ENCODE data around the gene R3HDM2.

Gene R3HDM2

DNA sequence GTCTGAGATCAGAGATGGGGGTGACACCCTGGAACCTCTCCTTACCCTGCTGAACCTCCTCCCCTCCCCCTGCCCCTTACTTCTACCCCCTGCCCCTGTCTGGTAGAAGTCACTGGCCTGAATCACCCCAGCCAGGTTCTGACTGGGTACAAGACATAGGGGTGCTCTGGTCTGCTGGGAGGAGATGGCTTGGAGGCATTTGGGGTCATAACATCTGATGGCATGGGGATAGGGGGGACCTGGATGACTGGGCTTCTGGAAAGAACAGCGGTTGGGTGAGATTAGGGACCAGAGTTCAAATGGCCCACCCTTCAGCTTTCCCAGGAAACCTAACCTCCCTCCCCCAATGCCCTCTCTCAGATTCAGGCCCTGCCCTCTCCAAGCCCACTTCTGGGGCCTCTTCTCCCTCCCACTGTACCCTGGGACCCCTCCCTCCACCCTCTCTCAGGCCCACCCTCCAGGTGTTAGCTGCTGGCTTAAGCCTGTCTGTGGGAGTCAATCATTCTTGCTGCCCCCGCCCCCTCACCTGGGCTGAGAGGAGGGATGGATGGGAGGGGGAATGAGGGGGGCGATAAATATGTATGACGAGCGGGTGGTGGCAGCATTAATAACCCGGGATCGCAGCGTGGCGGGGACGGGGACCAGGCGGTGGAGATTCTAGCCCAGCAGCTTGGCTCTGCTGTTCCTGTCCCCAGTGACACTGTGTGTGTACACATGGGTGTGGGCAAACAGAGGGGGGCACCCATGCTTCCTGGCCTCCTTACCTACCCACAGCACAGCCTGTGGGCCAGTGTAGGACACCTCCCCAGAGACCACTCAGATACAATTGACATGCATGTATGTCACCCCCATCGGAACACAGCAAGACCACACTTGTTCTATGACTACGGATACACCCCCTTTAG lies 208.3 kb downstream of the R3HDM2 start:
- Mint-ChIP-seq H3K36me3 (ENCODE audit: low read depth) (no peaks in the 10 kb centered on the region), H3K27ac (no peak overlapping the region), H3K9me3 (no peaks in the 10 kb centered on the region), H3K4me3 (no peak overlapping the region), H3K27me3 (peaks cover 95% of the 10 kb centered on the region), H3K4me1 (ENCODE audit: low read depth) (peaks cover 55% of the 10 kb centered on the region)
- intact Hi-C loops (cut with micrococcal nuclease): no loop called here

DNA sequence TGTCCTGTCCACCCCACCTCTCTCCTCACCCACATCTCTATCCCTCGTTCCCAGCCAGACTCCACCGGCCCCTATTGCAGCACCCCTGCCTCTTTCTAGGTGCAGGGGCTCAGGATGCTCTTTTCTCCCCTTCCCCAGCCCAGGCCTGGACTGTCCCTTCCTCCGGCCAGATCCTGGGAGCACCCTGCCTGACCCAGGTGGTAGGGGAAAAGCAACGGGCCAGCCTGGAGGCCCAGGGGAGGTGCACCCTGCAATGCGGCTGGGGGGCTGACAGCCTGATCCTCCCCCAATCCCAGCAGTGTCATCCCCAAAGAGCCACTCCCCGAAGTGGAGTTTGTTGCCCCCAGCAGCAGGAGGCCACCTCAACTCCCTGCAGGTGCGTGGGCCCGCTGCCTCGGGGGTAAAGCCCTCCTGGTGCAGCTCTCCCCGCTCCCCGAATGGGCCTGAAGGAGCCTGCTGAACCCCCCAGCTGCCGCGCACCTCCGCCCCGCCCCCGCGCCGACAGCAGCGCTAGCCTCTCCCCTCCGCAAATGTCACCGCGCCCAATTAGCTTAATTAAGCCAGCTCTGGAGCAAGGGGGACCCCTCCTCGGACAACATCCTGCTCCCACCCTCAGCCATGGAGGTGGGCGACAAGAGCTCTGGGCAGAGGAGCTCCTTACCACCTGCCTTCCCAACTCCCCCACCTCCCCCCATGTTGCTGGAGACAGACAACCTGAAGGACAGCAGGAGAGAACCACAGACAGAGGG lies 209.5 kb downstream of the R3HDM2 start:
- H3K4me3 Mint-ChIP-seq: no peak overlapping the region
- H3K4me1 Mint-ChIP-seq (ENCODE audit: low read depth): peaks cover 51% of the 10 kb centered on the region
- H3K27ac Mint-ChIP-seq: no peak overlapping the region
- H3K27me3 Mint-ChIP-seq: peaks cover 93% of the 10 kb centered on the region
- H3K36me3 Mint-ChIP-seq (ENCODE audit: low read depth): no peaks in the 10 kb centered on the region
- H3K9me3 Mint-ChIP-seq: no peaks in the 10 kb centered on the region
- intact Hi-C loops (cut with micrococcal nuclease): no loop called here

DNA sequence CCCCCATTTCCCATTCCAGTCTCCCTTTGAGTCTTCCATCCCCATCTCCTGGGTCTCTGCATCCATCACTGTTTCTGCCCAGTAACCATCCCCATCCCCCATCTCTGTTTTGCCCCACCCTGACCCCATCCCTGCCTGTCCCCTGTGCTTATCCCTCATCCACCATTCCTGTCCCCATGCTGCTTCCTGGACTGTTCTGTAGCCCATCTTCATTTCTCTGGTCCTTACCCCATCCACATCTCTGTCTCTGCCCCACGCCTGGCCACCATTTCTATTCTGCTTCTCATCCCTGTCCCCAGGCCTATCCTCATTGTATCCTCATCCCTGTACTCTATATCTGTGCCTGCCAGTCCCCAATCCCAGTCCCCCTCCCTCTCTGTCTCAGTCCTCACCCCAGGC lies 210.1 kb downstream of the R3HDM2 start:
- no peak overlapping the region for H3K4me3 Mint-ChIP-seq
- peaks cover 91% of the 10 kb centered on the region for H3K27me3 Mint-ChIP-seq
- peaks cover 53% of the 10 kb centered on the region for H3K4me1 Mint-ChIP-seq (ENCODE audit: low read depth)
- H3K9me3 Mint-ChIP-seq: no peaks in the 10 kb centered on the region
- H3K36me3 Mint-ChIP-seq (ENCODE audit: low read depth): no peaks in the 10 kb centered on the region
- intact Hi-C loops (cut with micrococcal nuclease): no loop called here
- H3K27ac Mint-ChIP-seq: no peak overlapping the region

DNA sequence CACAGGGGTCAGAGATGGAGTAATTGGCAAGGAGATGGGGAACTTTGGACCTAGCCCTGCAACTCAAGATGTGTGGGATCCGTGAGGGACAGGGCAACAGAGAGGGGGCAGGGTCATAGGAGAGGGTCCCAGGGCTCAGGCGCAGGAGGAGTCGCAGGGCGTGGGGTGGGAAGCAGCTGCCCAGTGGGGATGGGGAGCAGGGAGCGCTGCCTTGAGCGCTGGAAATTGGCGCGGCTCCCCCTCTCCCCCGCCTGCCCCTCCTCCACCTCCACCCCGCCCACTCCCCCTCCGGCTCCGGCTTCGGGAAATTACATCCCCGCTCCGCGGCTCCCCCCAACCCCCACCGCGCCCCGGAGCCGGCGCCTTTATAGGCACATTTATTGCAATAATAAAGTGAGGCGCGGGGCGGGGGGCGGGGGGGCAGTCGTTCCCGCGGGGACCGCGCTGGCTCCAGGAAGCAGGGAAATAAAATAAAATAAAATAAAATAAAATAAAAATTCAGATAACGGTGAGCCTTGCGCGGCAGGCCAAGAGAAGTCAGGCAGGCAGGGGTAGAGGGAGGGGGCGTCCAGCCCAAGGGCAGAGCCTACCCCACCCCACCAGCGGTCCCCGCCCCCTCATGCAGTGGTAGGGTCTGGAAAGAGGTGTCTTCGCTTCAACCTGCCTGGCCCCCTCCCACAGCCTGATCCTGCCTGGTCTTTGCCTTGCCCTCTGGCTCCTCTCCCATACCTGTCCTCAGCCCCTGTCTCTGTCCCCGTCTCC lies 210.7 kb downstream of the R3HDM2 start:
- Mint-ChIP-seq H3K27ac (no peak overlapping the region), H3K9me3 (no peaks in the 10 kb centered on the region), H3K27me3 (peaks cover 92% of the 10 kb centered on the region), H3K4me1 (ENCODE audit: low read depth) (peaks cover 53% of the 10 kb centered on the region), H3K36me3 (ENCODE audit: low read depth) (no peaks in the 10 kb centered on the region), H3K4me3 (no peak overlapping the region)
- intact Hi-C loops (cut with micrococcal nuclease): no loop called here

DNA sequence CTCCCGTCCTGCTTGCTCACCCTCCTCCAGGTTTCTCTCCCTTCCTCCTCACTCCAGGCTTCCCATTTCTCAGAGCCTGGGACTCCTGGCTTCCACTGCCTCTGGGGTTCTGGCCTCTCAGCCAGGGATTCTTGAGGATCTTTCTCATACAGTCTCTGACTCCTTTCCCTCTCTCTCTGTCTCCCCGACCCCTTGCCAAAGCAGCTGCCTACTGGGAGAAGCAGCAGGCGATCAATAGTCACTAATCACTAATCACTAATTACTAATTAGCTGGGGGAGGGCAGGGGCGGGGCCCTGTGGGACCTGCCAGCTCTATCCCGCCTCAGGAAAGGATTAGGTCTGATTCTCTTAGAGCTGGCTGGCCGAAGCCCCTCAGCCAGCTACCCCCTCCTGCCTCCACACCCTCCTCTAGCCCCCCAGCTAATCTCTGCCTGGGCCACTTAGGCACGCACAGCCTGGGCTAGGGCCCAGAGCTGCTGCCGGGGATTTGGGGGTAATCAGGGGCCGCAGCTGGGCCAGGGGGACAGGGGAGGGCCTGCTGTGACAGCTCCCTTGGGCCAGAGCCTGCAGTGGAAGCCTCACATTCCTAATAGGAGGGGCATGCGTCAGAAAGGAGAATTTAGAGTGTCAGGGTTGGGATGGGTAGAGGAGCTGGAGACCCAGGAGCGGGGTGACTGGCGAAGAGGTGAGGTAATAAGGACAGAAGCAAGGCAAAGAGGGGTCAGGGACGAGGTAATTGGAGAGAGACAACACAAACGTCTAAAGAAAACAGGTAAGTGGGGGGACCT lies 211.4 kb downstream of the R3HDM2 start:
- Mint-ChIP-seq H3K9me3 (no peaks in the 10 kb centered on the region), H3K27ac (no peak overlapping the region), H3K4me3 (no peak overlapping the region), H3K27me3 (peaks cover 92% of the 10 kb centered on the region), H3K4me1 (ENCODE audit: low read depth) (peaks cover 58% of the 10 kb centered on the region), H3K36me3 (ENCODE audit: low read depth) (no peaks in the 10 kb centered on the region)
- intact Hi-C loops (cut with micrococcal nuclease): no loop called here

DNA sequence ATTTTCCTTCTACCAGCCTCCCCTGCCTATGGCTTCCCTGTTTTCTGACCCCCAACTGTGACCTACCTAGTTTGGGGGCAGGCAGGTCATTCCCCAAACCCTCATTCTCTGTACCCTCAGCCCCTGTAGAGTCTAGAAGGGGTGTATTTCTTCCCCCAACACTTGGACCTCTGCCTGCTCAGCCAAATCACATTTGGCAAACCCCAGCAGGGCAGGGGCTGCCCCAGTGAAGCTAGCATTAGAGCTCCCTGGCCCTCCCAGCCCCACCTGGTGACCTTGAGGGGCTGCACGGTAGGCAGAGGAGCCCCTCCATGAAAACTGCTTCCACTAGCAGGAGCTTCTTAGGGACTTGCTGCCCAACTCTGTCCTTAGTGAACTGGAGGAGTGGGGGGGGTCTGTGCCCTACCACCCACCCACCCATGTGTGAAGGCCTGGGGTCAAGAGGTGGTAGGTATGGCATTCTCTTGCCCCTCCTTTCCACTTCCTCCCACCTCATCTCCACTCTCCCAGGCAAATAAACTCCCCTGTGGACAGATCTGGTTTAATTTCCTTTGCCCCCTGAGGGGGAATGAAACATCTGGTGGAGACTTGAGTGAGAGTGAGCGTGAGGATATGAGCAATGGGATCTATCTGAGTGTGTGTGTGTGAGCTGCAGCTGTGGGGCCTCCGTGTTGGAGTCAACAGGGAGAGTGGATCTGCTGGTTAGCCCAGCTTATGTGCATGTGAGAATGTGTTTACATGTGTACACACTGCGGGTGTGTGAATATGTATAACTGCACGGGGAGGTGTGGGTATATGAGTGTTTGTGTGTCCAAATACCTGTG lies 212.6 kb downstream of the R3HDM2 start:
- Mint-ChIP-seq H3K9me3 (no peaks in the 10 kb centered on the region), H3K27me3 (peaks cover 91% of the 10 kb centered on the region), H3K36me3 (ENCODE audit: low read depth) (no peaks in the 10 kb centered on the region), H3K4me1 (ENCODE audit: low read depth) (peaks cover 63% of the 10 kb centered on the region), H3K27ac (no peak overlapping the region), H3K4me3 (no peak overlapping the region)
- intact Hi-C loops (cut with micrococcal nuclease): no loop called here

DNA sequence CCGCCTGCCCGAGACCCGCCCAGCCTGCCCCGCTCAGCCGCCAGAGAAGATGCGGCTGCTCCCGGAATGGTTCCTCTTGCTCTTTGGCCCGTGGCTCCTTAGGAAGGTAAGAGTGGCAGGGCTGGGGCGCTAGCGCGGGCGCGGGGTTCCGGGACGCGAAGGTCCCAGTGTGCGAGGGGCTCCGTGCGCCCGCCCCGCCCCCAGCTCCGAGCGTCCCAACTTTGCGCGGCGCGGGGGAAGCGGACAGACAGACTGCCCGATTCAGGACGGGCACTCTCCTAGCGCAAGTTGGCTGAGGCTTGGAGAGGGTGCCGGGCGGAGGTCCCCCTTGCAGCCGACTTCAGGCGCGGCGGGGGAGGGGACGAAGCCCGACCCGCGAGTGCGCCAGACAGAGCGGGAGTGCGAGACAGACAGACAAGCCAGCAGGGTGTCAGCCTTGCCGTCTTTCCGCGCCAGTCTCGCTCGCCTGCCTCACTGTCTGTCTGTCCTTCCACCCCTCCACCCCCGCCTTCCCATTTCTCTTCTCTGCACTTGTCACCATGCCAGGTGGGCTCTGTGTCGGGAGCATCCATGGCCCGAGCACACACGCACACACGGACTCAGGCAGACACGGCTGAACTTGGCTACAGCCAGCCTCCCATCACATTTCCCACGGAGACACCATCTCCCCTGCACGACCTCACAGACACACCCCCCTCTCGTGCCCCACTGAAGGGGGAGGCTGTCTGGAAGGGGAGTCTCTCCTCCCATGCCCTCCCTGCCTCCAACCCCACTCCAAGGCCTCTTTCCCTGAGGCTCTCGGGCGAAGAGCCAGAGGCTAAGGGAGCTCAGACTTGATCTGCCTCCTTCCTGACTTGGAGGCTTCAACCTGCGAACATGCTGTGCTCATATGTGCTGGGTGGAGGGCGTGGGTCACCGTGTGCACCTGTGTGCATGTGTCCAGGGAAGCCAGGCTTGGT lies 213.6 kb downstream of the R3HDM2 start:
- Mint-ChIP-seq H3K27me3 (peaks cover 80% of the 10 kb centered on the region), H3K4me1 (ENCODE audit: low read depth) (peaks cover 61% of the 10 kb centered on the region), H3K36me3 (ENCODE audit: low read depth) (peaks cover 9% of the 10 kb centered on the region), H3K27ac (peak overlapping the region; percentile 0), H3K4me3 (peak overlapping the region; percentile 66), H3K9me3 (no peaks in the 10 kb centered on the region)
- intact Hi-C loops (cut with micrococcal nuclease): no loop called here

DNA sequence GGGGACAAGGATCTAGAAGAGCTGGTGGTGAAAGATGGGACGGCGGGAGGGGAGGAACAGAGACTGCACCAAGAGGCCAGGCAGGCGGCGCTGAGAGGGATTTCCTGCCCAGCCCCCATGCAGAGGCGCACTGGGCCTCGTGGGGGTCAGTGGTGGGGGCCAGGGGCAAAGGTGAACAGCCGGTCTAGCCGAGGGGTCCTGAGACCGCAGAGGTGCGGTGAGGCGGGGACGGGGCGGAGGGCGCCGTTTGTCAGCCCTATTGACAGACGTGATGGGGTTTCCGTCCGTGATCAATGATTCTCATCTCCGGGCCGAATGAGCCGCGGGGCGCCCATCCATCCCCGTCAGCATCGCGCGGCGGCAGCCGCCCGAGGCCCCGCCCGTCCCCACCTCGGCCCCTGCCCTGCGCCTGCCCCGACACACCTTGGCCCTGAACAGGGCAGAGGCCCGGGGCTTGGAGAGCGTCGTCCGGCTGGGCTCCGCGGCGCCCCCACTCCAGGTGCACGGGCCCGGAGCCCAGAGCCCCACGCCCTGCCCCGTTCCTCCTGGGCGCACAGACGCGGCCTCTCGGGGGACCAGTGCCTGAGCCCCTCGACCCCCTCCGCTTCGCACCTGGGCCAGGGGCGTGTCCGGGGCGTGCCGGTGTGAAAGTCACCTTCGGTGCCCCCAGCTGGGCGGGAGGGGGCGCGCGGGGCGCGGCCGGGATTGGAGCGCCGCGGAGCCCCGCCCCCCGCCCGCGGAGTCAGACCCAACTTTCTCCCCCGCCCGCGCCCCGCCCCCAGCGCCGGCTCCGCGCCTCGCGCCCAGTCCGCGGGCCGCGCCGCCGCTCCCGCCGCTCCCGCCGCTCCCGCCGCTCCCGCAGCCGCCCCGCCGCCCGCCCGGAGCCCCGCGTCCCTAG lies 214.6 kb downstream of the R3HDM2 start, which contains the start of gene NXPH4:
NXPH4 (plus strand) TSS at position 781 of the 898 bp plus-strand sequence. CDS start 176 bp downstream, outside the sequence.
- intact Hi-C loops (cut with micrococcal nuclease): no loop called here
- Mint-ChIP-seq H3K9me3 (no peaks in the 10 kb centered on the region), H3K27me3 (peaks cover 71% of the 10 kb centered on the region), H3K36me3 (ENCODE audit: low read depth) (peaks cover 18% of the 10 kb centered on the region), H3K4me1 (ENCODE audit: low read depth) (peaks cover 53% of the 10 kb centered on the region), H3K4me3 (peak within 1 kb of the TSS; percentile 66), H3K27ac (peak within 1 kb of the TSS; percentile 12)

DNA sequence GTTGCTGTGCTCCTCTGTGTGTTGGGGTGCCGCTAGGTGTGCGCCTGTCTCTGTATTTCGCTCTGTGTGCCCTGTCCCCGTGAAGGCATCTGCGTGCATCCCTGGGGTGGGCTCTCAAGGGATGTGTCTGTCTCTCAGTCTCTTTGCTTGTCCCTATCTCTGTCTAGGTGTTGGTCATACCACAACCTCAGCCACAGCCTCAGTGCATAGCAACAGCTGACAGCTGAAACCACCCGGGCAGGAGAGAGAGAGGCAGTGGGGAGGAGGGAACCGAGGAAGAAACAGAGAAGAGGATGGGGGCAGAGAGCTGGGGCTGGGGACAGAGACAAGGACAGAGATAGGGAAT lies 215.2 kb downstream of the R3HDM2 start:
- H3K4me3 Mint-ChIP-seq: peak overlapping the region; percentile 8
- H3K36me3 Mint-ChIP-seq (ENCODE audit: low read depth): peaks cover 25% of the 10 kb centered on the region
- H3K4me1 Mint-ChIP-seq (ENCODE audit: low read depth): peaks cover 47% of the 10 kb centered on the region
- intact Hi-C loops (cut with micrococcal nuclease): no loop called here
- H3K27ac Mint-ChIP-seq: peak overlapping the region; percentile 12
- H3K27me3 Mint-ChIP-seq: peaks cover 65% of the 10 kb centered on the region
- H3K9me3 Mint-ChIP-seq: no peaks in the 10 kb centered on the region

DNA sequence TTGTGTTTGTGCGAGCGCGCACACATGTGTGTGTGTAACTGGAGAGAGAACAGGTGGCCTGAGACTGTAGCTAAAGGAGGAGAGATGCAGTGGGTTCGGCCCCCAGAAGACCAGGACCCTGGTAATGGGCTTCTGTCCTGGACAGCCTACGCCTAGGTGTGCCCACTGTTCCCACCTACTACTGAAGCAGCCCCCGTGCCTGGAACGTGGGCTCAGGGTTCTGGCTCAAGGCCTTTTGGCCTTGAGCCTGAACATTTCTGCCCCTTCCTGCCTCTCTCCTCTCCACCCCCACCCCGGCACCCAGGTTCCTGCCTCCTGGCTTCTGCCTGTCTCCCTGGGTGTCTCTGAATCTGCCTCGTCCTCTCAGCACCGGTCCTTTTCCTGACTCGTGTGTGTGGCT lies 215.8 kb downstream of the R3HDM2 start:
- intact Hi-C loops (cut with micrococcal nuclease): no loop called here
- peaks cover 62% of the 10 kb centered on the region for H3K27me3 Mint-ChIP-seq
- no peaks in the 10 kb centered on the region for H3K9me3 Mint-ChIP-seq
- peaks cover 46% of the 10 kb centered on the region for H3K4me1 Mint-ChIP-seq (ENCODE audit: low read depth)
- H3K27ac Mint-ChIP-seq: peak overlapping the region; percentile 12
- H3K36me3 Mint-ChIP-seq (ENCODE audit: low read depth): peaks cover 30% of the 10 kb centered on the region
- no peak overlapping the region for H3K4me3 Mint-ChIP-seq

DNA sequence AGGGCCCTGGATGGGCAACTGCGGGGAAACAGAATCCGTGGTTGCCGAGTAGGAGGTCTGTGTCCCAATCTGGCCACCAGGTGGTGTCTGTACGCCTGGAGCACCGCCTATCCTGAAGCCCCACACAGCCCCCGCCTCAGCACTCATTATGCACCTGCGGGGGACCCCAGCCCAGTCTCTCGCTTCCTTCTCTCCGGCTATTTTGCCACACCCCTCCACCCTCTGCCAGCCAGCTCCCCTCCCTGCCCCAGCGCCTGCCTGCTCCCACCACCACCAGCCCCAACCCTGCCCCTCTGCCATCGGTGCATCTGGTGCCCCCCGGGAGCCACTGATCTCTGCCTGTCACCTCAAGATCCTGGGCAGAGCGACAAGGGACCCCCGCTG lies 216.5 kb downstream of the R3HDM2 start:
- peaks cover 40% of the 10 kb centered on the region for H3K4me1 Mint-ChIP-seq (ENCODE audit: low read depth)
- H3K4me3 Mint-ChIP-seq: no peak overlapping the region
- peaks cover 37% of the 10 kb centered on the region for H3K36me3 Mint-ChIP-seq (ENCODE audit: low read depth)
- H3K27me3 Mint-ChIP-seq: peaks cover 55% of the 10 kb centered on the region
- peak overlapping the region; percentile 2 for H3K27ac Mint-ChIP-seq
- no peaks in the 10 kb centered on the region for H3K9me3 Mint-ChIP-seq
- intact Hi-C loops (cut with micrococcal nuclease): loop anchor here (1.0 kb wide), 1 partner anchor 25 kb away; no protein-coding TSS in a partner anchor
